Mucosa of descending colon (tissue), 3 donors: ENCODE measurements around the gene SLC25A33. TPM values are rescaled to one million over a fixed set of nuclear protein-coding genes. Genes with fewer than 3 reads are reported as not detected.
A peak's percentile ranks its signal among the peaks of the same experiment; 100 is the strongest.
"Not testable (repeated sequence)": the region's sequence is repeated elsewhere in the genome, so short reads cannot be mapped to it uniquely, and the experiment has no call there.

ENCODE experiments used
- ATAC-seq: fragments of 200-7000 bp; cut with Tn5 transposase; one replicate; pipeline ENCODE4 v1.9.1; 2020; ENCODE audit warnings: mild to moderate bottlenecking, moderate library complexity
- DNase-seq, 3 donors: peaks; one replicate each; pipeline ENCODE4 v3.0.0-alpha.2; 2020
- H3K36me3 ChIP-seq: fragments of 200-600 bp; one replicate; pipeline ENCODE4 v1.8.0; 2021; ENCODE audit warnings: low read depth, mild to moderate bottlenecking
- H3K4me1 ChIP-seq: fragments of 200-600 bp; one replicate; pipeline ENCODE4 v1.8.0; 2021; ENCODE audit warnings: low read depth, mild to moderate bottlenecking
- H3K4me3 ChIP-seq: fragments of 200-600 bp; one replicate; pipeline ENCODE4 v1.8.0; 2021; ENCODE audit warnings: mild to moderate bottlenecking
- H3K9me3 ChIP-seq: fragments of 200-600 bp; one replicate; pipeline ENCODE4 v1.8.0; 2021; ENCODE audit warnings: mild to moderate bottlenecking
- intact Hi-C, 2 donors: fragments of 100-400 bp; cut with DNase I in 1 of 2; cut with micrococcal nuclease in 1 of 2; formaldehyde crosslinking; loops; one replicate each; pipeline versions ENCODE4 v1.11.0 to v1.11.1; 2022; cut with DNase I, micrococcal nuclease
- total RNA-seq, 3 donors: library from RNA; stranded (reverse); fragmentation: NEBNext Ultra II Directional in 2 of 3; extraction: Animal tissue kit (Norgen Biotek cat#: 25700) in 2 of 3; gene quantifications; one replicate each; pipeline versions ENCODE4 v1.2.1 to v1.2.4, GENCODE V29; 2021 to 2023
- TF ChIP-seq, protein P1 (sequence below): fragments of 200-600 bp; IDR thresholded peaks from one replicate; pipeline ENCODE4 v1.8.0; 2022; ENCODE audit warnings: antibody characterized with exemption, mild to moderate bottlenecking
- donor health status: DM: no; HTN: no; CAD: no; lungs with moderate emphysema.
- donor health status: DM: no; HTN: no; CAD: no.
- donor health status: DM: no; HTN: yes; CAD: no.

Gene SLC25A33
- total RNA-seq, 3 donors from 2014 or later, result 4.8 to 5.9 (median 5.7) TPM

DNA sequence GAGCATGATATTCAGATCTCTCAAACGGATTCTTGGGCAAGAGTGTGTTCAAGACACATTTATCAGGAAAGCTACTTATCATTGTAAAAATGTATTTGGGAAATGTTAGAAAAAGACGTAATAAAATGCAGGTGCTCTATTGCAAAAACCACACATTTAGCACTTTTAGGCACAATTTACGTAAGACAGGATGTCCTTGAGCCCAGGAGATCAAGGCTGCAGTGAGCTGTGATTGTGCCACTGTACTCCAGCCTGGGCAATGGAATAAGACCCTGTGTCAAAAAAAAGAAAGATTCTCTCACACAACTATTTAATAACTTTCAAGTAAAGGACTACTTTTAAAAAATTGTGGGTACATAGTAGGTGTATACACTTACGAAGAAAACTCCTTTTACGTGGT is 18.4 kb downstream of the SLC25A33 start:
- intact Hi-C loops, result no loop called here
- Histone ChIP-seq H3K4me3 (no peak overlapping the region), H3K4me1 (peaks cover 21% of the 10 kb centered on the region), H3K36me3 (no peaks in the 10 kb centered on the region), H3K9me3 (no peaks in the 10 kb centered on the region)
- ATAC-seq, result no peak
- no peak for DNase-seq
- TF ChIP-seq, protein P1, sequence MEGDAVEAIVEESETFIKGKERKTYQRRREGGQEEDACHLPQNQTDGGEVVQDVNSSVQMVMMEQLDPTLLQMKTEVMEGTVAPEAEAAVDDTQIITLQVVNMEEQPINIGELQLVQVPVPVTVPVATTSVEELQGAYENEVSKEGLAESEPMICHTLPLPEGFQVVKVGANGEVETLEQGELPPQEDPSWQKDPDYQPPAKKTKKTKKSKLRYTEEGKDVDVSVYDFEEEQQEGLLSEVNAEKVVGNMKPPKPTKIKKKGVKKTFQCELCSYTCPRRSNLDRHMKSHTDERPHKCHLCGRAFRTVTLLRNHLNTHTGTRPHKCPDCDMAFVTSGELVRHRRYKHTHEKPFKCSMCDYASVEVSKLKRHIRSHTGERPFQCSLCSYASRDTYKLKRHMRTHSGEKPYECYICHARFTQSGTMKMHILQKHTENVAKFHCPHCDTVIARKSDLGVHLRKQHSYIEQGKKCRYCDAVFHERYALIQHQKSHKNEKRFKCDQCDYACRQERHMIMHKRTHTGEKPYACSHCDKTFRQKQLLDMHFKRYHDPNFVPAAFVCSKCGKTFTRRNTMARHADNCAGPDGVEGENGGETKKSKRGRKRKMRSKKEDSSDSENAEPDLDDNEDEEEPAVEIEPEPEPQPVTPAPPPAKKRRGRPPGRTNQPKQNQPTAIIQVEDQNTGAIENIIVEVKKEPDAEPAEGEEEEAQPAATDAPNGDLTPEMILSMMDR, result no peak

DNA sequence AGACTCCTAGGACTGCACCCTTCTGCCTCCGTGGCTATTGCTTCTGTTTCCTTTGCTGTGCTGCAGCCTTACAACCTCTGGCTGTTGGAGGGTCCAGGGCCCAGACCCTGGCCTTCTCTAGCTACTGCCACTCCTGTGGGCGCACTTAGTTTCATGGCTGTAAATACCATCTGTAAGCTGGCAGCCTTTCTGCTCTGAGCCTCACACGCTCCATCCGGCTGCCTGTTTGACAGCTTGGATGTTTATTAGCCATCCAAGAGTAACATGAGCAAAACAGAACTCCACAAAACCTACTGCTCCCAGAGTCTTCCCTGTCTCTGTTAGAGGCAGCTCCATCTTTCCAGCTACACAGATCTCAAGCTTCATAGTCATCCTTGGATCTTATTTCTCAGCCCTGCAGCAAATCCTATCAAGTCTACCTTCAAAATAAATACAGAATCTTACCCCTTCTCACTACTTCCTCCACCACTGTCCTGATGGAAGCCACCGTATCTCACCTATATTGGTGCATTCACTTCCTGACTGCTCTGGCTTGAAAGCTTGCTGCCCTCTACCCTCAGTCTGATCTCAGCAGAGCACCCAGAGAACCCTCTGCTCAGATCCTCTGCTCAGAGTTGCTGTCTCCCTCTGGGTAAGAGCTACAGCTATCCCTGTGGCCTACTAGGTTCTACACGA is 19.1 kb downstream of the SLC25A33 start:
- Histone ChIP-seq H3K4me3 (no peak overlapping the region), H3K4me1 (peaks cover 21% of the 10 kb centered on the region), H3K9me3 (no peaks in the 10 kb centered on the region), H3K36me3 (no peaks in the 10 kb centered on the region)
- ATAC-seq (no peak), DNase-seq (no peak)
- intact Hi-C loops, result no loop called here
- TF ChIP-seq, protein P1, result no peak

DNA sequence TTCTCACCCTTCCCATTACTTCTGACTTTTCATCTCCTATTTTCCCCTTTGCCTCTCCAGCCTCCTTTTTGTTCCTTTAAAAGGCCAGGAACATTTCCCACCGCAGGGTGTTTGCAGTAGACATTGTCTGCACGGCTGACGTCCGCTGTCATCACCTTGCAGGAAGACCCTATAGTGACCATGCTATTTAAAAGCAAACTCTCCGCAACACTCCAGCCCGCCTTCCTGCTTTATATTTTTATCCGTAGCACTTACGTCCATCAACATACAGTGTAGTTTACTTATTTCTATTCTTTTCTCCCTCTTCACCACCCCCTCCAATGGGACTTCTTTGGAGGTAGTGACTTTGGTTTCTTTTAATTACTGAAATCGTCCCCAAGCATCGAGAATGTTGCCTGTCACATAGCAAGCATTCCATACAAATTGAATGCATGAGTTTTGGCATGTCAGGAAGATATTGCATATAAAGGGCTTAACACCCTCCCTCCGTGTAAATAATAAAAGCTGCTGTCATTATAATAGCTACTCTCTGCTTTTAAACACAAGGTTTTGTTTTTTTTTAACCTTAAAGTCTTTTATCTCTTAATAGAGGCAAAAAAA is 19.8 kb downstream of the SLC25A33 start:
- no peak for DNase-seq
- no peak for ATAC-seq
- Histone ChIP-seq H3K4me3 (no peak overlapping the region), H3K36me3 (no peaks in the 10 kb centered on the region), H3K4me1 (peaks cover 21% of the 10 kb centered on the region), H3K9me3 (no peaks in the 10 kb centered on the region)
- intact Hi-C loops, result no loop called here
- TF ChIP-seq, protein P1, result no peak

DNA sequence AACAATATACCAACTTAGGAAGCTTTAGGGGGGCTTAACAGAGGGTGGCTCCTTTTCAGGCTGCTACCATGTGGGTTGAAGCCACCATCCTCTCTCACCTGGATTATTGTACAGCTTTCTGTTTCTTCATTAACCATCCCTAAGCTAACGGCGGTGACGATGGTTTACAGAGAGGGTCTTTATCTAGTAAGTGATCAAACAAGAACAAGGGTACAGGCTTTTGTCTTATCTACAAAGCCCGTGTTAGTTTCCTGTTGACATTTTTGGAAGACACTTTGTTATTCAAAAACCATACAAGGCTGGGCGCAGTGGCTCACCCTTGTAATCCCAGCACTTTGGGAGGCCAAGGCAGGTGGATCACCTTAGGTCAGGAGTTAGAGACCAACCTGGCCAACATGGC is 20.4 kb downstream of the SLC25A33 start:
- Histone ChIP-seq H3K9me3 (no peaks in the 10 kb centered on the region), H3K4me3 (no peak overlapping the region), H3K4me1 (peaks cover 21% of the 10 kb centered on the region), H3K36me3 (no peaks in the 10 kb centered on the region)
- TF ChIP-seq, protein P1, result no peak
- intact Hi-C loops, result no loop called here
- no peak for DNase-seq
- ATAC-seq, result no peak

DNA sequence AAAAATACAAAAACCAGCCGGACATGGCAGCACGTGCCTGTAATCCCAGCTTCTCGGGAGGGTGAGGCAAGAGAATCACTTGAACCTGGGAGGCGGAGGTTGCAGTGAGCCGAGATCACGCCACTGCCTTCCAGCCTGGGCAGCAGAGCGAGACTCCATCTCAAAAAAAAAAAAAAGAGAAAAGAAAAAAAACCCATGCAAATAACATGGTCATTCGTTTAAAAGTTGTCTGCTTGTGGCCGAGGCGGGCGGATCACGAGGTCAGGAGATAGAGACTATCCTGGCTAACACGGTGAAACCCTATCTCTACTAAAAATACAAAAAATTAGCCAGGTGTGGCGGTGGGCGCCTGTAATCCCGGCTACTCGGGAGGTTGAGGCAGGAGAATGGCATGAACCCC is 20.8 kb downstream of the SLC25A33 start:
- intact Hi-C loops, ATAC-seq, H3K4me3 ChIP-seq, DNase-seq, H3K36me3 ChIP-seq, H3K9me3 ChIP-seq: not testable (repeated sequence)
- peaks cover 20% of the 10 kb centered on the region for H3K4me1 ChIP-seq

DNA sequence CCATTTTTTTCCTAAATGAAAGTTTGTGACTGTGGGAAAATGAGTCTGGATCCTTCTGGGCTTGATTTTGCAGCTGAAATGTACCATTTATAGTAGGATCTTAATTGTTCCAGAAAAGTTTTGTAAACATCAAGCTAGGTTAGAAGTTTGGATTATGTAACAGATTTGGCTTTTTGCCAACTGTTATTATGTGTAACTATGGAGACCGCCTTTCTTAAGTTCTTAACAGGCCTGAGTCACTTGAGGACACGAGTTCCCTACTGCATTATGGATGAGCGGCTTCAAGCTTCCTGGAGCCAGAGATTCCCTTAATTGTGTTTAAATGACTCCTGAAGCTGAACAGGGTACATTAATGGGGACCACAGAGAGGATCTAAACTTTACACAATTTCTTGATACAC is 22.2 kb downstream of the SLC25A33 start:
- intact Hi-C loops, result no loop called here
- no peaks in the 10 kb centered on the region for H3K9me3 ChIP-seq
- ATAC-seq (peak; percentile 96), DNase-seq (peak in 1 of 3 donors; percentile 75)
- no peaks in the 10 kb centered on the region for H3K36me3 ChIP-seq
- H3K4me3 ChIP-seq, result no peak overlapping the region
- TF ChIP-seq, protein P1, result no peak
- H3K4me1 ChIP-seq, result peaks cover 10% of the 10 kb centered on the region
